ENCODE results near the gene PDE2A.

DNA sequence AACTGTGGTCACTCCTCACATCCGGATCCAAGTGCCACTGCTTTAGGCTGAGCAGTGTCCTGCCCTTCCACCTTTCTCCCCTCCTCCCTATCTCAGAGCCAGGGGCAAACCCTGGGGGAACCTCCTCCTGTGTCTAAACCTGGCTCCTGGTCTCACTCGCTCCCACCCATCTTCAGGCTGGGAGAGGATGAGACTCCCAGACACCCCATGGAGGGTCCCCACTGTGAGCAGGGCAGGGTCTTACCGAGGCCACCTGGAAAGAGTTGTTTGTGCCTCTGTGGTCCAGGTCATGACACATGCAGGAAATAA lies 93.6 kb downstream of the PDE2A start:
- TF ChIP-seq, protein P1, sequence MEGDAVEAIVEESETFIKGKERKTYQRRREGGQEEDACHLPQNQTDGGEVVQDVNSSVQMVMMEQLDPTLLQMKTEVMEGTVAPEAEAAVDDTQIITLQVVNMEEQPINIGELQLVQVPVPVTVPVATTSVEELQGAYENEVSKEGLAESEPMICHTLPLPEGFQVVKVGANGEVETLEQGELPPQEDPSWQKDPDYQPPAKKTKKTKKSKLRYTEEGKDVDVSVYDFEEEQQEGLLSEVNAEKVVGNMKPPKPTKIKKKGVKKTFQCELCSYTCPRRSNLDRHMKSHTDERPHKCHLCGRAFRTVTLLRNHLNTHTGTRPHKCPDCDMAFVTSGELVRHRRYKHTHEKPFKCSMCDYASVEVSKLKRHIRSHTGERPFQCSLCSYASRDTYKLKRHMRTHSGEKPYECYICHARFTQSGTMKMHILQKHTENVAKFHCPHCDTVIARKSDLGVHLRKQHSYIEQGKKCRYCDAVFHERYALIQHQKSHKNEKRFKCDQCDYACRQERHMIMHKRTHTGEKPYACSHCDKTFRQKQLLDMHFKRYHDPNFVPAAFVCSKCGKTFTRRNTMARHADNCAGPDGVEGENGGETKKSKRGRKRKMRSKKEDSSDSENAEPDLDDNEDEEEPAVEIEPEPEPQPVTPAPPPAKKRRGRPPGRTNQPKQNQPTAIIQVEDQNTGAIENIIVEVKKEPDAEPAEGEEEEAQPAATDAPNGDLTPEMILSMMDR (IDR thresholded peaks at IDR 0.05), result no peak
- no peak for TF ChIP-seq POLR2AphosphoS5 (IDR thresholded peaks at IDR 0.05; ENCODE audit: low read depth, low read length)

Measured in Panc1 (cell line).